HL-60/S4 (cell line): Measurements from ENCODE around the gene ZBTB7C.

ENCODE experiments used
- in situ Hi-C: fragments of 300-500 bp; cut with MboI; formaldehyde crosslinking; loops from 2 replicates; pipeline ENCODE4 v1.14.3; 2022; ENCODE audit warnings: low sequenced_read_pairs

Gene ZBTB7C

GRCh38 chr18:48031641-48032040 is 377.5 kb downstream of the ZBTB7C start:
- in situ Hi-C loops, result loop anchor here (25.0 kb wide), 1 partner anchor 406 kb away; no protein-coding TSS in a partner anchor

- in situ Hi-C loops, result loop anchor here (25.0 kb wide), 1 partner anchor 406 kb away; no protein-coding TSS in a partner anchor
Measured at GRCh38 chr18:48030616-48031480, 378.3 kb downstream of the ZBTB7C start.

GRCh38 chr18:48029296-48029986 is 379.7 kb downstream of the ZBTB7C start:
- in situ Hi-C loops, result loop anchor here (25.0 kb wide), 1 partner anchor 408 kb away; no protein-coding TSS in a partner anchor

DNA sequence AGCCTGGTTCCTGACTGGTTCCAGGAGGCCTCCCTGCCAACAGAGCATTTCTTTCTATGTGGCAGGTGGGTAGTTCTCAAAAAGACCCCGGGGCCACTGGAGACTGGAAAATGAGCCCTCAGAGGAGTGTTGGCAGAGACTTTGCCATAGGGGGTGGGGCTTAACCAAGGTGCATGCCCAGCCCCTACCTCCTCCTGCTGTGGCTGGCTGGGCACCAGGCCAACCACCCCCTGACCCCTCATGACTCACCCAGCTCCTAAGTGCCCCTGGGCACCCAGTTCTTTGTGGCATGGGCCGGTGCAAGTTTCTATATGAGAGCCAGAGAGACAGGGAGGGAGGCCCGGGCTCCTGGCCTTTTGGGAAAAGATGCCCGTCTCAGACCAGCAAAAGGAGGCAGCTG is 380.5 kb downstream of the ZBTB7C start:
- in situ Hi-C loops, result loop anchor here (25.0 kb wide), 1 partner anchor 409 kb away; no protein-coding TSS in a partner anchor

DNA sequence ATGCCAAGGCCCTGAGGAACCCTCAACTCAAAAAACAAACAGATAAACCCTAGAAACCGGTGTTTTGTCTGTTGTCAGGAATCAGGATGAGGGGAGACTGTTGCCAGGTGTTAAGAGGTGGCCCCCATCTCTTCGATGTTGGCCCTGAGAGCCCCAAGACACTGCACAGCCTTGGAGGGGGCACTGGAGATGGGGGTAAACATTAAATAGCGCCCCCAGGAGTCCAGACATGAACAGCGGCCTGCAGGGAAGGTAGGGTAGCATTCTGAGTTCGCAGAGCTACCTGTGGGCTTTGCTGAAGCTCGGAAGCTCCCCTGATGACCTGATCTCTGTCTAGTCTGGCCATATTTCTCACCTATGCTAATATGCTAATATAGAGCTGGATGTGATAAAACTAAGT is 381.1 kb downstream of the ZBTB7C start:
- in situ Hi-C loops, result loop anchor here (25.0 kb wide), 1 partner anchor 409 kb away; no protein-coding TSS in a partner anchor

GRCh38 chr18:48027401-48027963 is 381.7 kb downstream of the ZBTB7C start:
- in situ Hi-C loops, result loop anchor here (25.0 kb wide), 1 partner anchor 410 kb away; no protein-coding TSS in a partner anchor

- in situ Hi-C loops, result loop anchor here (25.0 kb wide), 1 partner anchor 411 kb away; no protein-coding TSS in a partner anchor
Measured at GRCh38 chr18:48026216-48026615, 383.0 kb downstream of the ZBTB7C start.

GRCh38 chr18:48024881-48025660 is 384.1 kb downstream of the ZBTB7C start:
- in situ Hi-C loops, result loop anchor here (25.0 kb wide), 1 partner anchor 412 kb away; no protein-coding TSS in a partner anchor

GRCh38 chr18:48024009-48024512 is 385.1 kb downstream of the ZBTB7C start:
- in situ Hi-C loops, result no loop called here

DNA sequence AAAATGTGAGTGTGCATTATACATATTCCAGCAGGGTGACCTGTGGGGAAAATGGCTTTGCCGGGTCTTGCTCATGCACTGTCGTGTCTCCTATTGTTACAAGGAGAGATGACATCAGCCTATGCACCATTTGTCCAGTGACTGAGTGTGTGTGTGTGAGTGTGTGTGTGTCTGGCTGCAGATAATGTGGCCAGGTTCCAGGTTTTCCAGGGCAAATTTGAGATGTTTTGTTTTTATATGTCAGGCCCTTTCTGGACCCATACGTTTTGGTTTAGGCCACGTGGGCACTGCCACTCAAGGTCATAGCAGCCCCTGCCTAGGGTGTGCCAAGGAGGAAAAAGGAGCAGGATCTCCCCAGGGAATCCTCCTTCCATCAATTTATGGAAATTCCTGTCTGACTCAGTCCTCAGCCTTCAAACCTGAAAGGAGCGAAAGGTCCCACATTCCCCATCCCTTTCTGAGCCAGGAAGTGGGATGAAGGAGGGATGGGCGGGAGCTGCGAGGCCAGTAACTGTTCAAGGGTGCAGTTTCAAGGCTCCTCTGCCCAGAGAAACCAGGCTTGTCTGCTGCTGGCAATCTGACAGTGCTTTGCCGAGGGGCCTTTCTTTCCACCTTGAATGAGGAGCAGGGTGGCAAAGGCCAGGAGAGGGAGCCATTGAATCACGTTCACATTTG is 385.7 kb downstream of the ZBTB7C start:
- in situ Hi-C loops, result no loop called here

DNA sequence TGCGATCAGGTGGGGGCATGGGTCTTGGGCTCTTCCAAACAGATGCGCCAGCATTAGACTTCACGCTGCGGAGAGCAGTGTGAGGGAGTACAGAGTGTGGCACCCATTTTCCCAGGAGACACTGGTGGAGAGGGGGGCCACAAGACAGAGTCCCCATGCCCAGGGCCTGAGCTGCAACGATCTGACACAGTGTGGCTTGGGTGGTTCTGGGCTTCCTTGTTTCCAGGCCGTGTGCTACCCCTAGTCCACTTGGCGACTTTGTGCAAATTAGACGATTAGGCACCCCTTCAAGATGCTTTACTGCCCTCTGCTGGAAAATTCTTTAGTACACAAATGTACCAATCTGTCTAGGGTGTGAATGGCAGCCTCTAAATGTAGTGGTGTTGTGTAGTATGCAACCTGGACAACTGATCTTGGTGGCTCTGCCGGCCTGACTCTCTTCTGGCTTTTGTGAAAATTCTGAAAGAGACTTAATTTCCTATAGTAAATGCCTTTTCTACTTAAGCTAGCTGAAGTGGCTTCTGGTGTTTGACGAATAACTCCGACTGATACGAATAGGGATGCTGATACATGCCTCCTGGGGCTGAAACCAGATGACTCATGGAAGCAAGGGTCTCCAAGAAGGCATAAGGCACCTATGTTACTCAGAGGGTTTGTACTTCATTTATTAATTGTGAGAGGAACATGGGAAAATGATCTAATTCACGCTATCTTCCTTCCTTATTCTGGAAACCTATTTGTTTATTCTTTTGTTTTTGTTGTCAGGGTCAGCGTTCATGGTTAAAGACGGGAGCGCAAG is 386.5 kb downstream of the ZBTB7C start:
- in situ Hi-C loops, result no loop called here

DNA sequence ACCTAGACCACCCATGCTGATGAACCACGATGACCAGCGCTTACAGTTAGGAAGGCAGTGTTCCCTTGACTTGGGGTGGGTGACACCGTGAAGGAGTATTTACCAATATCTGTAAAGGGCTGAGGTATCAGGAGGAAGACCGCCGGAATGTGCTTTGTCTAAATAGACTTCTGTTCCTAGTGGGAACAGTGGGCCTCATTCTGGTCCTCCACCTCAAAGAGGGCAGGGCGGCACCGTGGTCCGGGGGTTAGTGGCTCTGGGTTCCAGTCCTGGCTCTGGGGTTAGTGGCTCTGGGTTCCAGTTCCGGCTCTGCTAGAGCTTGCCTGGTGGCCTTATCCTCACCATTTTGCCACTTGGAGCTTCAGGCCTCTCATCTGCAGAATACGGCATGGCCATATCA is 387.2 kb downstream of the ZBTB7C start:
- in situ Hi-C loops, result no loop called here

DNA sequence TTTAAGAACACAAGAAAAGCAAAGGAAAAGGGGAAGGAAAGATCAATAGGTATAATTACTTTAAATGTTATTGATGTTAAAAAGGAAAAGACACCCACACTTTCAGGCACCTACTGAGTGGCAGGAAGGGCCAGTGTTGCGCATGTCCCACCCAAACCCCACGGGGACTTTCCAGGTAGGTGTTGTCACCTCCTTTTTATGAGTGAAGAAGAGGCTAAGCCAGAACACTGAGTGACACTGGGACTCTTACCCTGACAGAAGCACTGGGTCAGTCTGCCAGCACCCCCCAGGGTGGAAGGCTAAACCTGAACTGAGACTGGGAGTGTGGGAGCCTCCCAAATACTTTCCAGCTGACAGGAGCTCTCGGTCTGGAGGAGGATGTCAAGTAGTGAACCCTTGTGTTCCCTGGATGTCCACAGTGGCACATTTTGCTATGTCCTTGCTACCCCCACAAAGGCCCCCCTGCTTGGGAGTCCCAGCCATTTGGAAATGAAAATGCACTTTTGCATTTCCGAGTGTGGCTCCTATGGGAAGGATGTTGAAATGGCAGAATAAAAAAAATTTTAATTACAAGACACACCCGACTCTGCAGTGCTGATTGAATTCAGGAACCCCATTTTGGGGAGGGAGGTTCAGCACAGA is 387.8 kb downstream of the ZBTB7C start:
- in situ Hi-C loops, result no loop called here

- in situ Hi-C loops, result no loop called here
Measured at GRCh38 chr18:48020337-48021250, 388.6 kb downstream of the ZBTB7C start.

- in situ Hi-C loops, result loop anchor here (10.0 kb wide), 2 partner anchors 85 to 245 kb away; partner anchors contain the start of gene SMAD2
Measured at GRCh38 chr18:48019557-48020325, 389.4 kb downstream of the ZBTB7C start.

DNA sequence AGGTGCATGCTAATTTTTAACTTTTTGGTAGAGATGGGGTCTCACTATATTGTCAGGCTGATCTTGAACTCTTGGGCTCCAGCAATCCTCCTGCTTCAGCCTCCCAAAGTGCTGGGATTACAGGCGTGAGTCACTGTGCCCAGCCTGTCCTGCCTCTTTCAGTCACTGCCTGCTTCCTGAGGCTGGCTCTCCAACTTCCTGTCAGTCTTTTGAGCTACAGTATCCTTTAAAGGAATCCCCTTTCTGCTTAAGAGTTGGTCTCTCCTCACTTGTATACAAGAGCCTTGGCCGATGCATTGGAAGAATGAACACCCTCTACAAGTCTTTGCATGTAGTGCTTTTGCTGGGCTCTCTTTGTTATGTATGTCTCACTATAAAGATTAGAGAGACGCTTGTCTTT is 390.3 kb downstream of the ZBTB7C start:
- in situ Hi-C loops, result loop anchor here (10.0 kb wide), 2 partner anchors 84 to 244 kb away; partner anchors contain the start of gene SMAD2
